Nephron (organoid): ENCODE results near the gene ANKFN1.

ENCODE experiments used
- H3K27ac Mint-ChIP-seq, 3 experiments: 2 replicates each; pipeline ENCODE4 v1.8.0; 2020; ENCODE audit warnings: mixed read lengths in 3 of 3, mild to moderate bottlenecking in 2 of 3, moderate library complexity in 1 of 3
- H3K27me3 Mint-ChIP-seq: 2 replicates; pipeline ENCODE4 v1.8.0; 2021; ENCODE audit warnings: low read depth, mild to moderate bottlenecking, moderate library complexity, mixed read lengths
- H3K36me3 Mint-ChIP-seq: 2 replicates; pipeline ENCODE4 v1.8.0; 2020; ENCODE audit warnings: low read depth, mixed read lengths
- H3K4me1 Mint-ChIP-seq: 2 replicates; pipeline ENCODE4 v1.8.0; 2020; ENCODE audit warnings: mixed read lengths
- H3K4me3 Mint-ChIP-seq, 3 experiments: 2 replicates each; pipeline ENCODE4 v1.8.0; 2020; ENCODE audit warnings: mild to moderate bottlenecking in 3 of 3, mixed read lengths in 3 of 3, moderate library complexity in 2 of 3
- H3K9me3 Mint-ChIP-seq: 2 replicates; pipeline ENCODE4 v1.8.0; 2020; ENCODE audit warnings: mixed read lengths
- TF ChIP-seq, protein P1 (sequence below), 3 experiments: fragments of 200-600 bp; sonication (generic); IDR thresholded peaks; one replicate each; pipeline ENCODE4 v1.5.0; 2021; ENCODE audit warnings: antibody characterized with exemption in 3 of 3; ENCODE audit not compliant: unreplicated experiment in 3 of 3

The ANKFN1 gene

DNA sequence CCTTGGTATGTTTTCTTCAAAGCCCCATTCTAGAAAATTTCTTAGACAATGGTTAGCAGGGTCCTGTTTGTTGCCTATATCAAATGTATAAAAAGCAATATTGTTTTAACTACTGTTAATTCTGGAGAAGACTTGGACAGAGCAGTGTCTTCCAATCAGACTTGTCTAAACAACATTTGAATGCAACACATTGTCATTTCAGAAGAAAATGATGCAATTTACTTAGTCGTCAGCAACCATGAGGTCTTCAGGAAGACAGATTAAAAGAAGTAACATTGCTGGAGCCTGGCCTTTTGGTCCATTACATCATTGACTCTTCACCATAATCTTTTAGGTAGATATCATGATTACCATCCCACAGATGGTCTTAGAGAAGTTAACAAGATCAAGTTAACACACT lies 94.5 kb downstream of the ANKFN1 start:
- Mint-ChIP-seq H3K36me3 (no peaks in the 10 kb centered on the region), H3K27ac (no peak overlapping the region), H3K27me3 (peaks cover 3% of the 10 kb centered on the region), H3K9me3 (no peaks in the 10 kb centered on the region), H3K4me1 (no peaks in the 10 kb centered on the region), H3K4me3 (no peak overlapping the region)
- TF ChIP-seq, protein P1, sequence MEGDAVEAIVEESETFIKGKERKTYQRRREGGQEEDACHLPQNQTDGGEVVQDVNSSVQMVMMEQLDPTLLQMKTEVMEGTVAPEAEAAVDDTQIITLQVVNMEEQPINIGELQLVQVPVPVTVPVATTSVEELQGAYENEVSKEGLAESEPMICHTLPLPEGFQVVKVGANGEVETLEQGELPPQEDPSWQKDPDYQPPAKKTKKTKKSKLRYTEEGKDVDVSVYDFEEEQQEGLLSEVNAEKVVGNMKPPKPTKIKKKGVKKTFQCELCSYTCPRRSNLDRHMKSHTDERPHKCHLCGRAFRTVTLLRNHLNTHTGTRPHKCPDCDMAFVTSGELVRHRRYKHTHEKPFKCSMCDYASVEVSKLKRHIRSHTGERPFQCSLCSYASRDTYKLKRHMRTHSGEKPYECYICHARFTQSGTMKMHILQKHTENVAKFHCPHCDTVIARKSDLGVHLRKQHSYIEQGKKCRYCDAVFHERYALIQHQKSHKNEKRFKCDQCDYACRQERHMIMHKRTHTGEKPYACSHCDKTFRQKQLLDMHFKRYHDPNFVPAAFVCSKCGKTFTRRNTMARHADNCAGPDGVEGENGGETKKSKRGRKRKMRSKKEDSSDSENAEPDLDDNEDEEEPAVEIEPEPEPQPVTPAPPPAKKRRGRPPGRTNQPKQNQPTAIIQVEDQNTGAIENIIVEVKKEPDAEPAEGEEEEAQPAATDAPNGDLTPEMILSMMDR (IDR thresholded peaks at IDR 0.05; ENCODE audit: unreplicated experiment in 3 of 3) = no peak

DNA sequence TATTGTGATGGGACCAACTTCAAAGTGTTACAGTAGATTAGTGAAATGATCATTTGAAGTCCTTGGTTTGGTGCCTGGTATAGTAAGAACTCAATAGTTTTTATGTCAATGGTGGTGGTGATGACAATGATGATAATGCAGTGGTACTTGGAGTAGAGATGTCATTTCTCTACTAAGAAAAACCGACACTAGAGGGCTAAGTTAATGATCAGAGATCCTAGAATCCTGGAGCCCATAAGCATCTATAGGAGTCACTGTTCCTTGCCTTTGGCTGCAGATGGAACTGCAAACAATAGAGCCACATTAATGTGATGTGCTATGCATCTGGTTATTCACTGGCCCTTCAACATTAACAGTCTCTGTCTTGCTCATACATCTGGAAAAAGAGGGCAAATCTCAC lies 103.8 kb downstream of the ANKFN1 start:
- Mint-ChIP-seq H3K27me3 (peaks cover 11% of the 10 kb centered on the region), H3K4me3 (no peak overlapping the region), H3K36me3 (no peaks in the 10 kb centered on the region), H3K9me3 (no peaks in the 10 kb centered on the region), H3K4me1 (no peaks in the 10 kb centered on the region), H3K27ac (no peak overlapping the region)
- TF ChIP-seq, protein P1 (IDR thresholded peaks at IDR 0.05; ENCODE audit: unreplicated experiment in 3 of 3) = no peak

DNA sequence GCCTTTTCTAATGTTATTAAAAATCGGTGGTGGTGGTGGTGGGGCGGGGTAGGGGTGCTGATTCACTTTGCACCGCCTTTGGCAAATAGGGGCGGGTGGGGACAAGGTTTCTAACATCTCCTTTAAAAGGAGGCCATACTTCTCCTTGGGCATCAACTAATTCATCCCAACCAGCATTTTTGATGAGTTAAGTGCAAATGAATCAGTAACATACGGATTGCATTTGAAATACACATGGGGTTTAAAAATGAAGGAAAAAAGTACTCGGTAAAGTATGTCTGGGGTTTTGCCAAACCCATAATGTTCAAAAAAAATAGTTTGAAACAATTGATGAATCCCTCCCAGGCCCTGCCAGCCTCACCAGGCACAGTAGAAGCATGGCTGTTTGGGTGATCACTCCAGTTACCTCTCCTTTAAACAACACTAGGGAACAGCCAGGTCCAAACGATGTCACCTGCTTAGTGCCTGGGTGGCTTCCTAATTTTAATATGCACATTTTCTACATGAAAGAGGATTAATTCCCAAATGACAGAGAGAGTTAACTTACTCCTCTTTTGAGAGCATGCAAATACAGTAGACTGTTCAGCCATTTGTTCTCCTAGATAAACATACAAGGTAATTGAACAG lies 107.2 kb downstream of the ANKFN1 start:
- TF ChIP-seq, protein P1 (IDR thresholded peaks at IDR 0.05; ENCODE audit: unreplicated experiment in 3 of 3) = no peak
- no peak overlapping the region for H3K27ac Mint-ChIP-seq

DNA sequence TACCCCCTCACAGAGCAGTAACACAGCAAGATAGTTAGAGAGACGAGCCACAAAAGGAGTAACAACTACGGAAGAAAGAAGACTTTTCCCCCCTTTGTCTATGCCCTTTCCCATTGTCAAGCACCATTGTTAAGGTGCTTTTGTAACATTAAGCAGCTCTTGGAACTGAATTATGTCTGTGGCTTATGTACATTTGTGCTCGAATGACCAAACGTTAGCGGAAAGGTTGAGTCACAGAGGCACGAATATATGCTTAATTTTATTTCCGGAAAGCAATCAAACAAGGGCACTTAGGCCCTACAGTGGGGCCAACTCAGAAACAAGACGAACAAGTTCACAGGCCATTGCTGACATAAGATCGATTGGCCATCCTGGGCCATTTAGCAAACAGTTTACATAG lies 109.5 kb downstream of the ANKFN1 start:
- Mint-ChIP-seq H3K27me3 (peaks cover 12% of the 10 kb centered on the region), H3K27ac (no peak overlapping the region), H3K36me3 (no peaks in the 10 kb centered on the region), H3K4me1 (no peaks in the 10 kb centered on the region), H3K4me3 (no peak overlapping the region), H3K9me3 (peaks cover 3% of the 10 kb centered on the region)
- TF ChIP-seq, protein P1 (IDR thresholded peaks at IDR 0.05; ENCODE audit: unreplicated experiment in 3 of 3) = no peak

More for the DNA sequence above, 107.2 kb downstream of the ANKFN1 start:
- H3K4me1 Mint-ChIP-seq = no peaks in the 10 kb centered on the region
- H3K27me3 Mint-ChIP-seq = peaks cover 11% of the 10 kb centered on the region
- no peak overlapping the region for H3K4me3 Mint-ChIP-seq
- H3K36me3 Mint-ChIP-seq = no peaks in the 10 kb centered on the region
- no peaks in the 10 kb centered on the region for H3K9me3 Mint-ChIP-seq

DNA sequence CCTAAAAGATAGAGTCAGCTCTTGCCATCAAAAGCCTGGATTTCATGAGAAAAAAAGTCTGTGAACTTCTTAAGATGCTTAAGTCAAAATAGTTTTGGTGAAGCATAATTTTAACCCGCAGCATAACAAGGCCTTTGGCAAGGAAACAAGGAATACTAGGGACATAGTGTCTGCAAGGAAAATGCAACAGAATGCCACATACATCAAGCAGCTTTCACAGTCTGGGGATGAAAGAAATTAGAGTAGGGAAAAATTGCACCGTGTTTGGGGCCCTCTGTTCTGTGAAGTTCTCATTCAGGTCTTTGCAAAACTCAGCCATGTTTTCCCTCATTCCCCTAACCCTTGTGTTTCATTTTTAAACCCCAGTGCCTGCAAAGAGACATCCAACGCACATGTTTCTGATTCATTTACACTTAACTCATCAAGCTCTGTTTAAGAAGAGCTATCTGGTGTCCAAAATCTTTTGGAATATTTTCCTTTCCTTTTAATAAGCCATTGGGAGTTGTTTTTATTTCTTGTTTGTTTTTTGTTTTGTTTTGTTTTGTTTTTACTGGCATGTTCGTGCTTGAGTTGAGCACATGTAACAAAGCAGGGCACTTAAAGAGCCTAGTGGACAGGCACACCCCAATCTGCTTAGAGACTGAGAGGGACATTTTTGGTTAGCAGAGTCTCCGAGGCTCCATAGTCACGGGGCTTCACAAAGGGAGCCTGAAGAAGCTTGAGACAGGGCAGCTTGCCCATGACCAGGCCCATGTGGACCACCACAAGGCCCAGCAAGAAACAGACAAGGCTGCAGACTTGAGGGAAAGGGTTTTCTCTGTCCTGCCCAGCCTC lies 116.5 kb downstream of the ANKFN1 start:
- Mint-ChIP-seq H3K36me3 (no peaks in the 10 kb centered on the region), H3K9me3 (peaks cover 5% of the 10 kb centered on the region), H3K4me1 (no peaks in the 10 kb centered on the region), H3K27me3 (peaks cover 3% of the 10 kb centered on the region), H3K27ac (no peak overlapping the region), H3K4me3 (no peak overlapping the region)
- TF ChIP-seq, protein P1 (IDR thresholded peaks at IDR 0.05; ENCODE audit: unreplicated experiment in 3 of 3) = no peak
